ENCODE data around the gene ZKSCAN8.

DNA sequence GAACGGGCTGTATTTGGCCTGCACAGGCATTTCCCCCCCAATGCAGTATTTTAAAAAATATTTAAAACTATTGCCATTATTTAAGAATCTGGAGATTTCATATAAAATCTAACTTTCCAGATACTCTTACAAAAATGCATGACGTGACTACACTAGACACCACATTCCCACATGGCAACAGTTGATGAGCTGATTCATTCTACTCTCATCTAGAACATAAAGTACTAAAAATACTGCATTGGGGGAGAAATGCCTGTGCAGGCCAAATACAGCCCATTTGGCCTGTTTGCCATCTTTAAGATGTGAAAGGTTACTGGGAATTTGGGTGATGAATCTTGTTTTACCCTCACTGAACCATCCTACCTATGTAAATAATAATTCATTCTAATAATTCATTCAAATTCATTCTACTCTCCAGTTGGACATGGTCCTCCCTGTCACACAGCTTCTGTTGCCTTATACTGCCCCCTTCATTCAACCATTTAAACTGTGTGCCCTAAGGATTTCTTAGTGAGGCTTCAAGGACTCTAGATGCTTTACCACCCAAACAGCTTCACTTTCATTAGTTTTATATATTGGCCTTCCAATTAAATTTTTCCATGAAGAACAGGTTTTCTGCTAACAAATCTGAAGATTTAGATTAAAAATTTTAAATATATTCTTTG lies 24.2 kb upstream of the ZKSCAN8 start:
- TF ChIP-seq EZH2 (IDR thresholded peaks at IDR 0.05; ENCODE audit: insufficient read depth, poor library complexity, severe bottlenecking) (no peak), EZH2phosphoT487 (IDR thresholded peaks at IDR 0.05; ENCODE audit: insufficient read depth, low read depth) (no peak)

Data from GM23248 (cell line).